Liver (tissue), 3 donors: ENCODE measurements around the gene TLR3.

Experiments
- GABPA ChIP-seq, 2 donors: IDR thresholded peaks in 1 of 2; conservative IDR thresholded peaks in 1 of 2; 2 replicates each; pipeline ENCODE4 v1.6.1; 2016; ENCODE audit warnings: antibody characterized with exemption in 2 of 2, mild to moderate bottlenecking in 1 of 2, moderate library complexity in 1 of 2
- JUND ChIP-seq, 2 donors: IDR thresholded peaks; 2 replicates each; pipeline ENCODE4 v1.6.1; 2016; ENCODE audit warnings: antibody characterized with exemption in 2 of 2
- NR2F2 ChIP-seq: IDR thresholded peaks from 2 replicates; pipeline ENCODE4 v1.6.1; 2016; ENCODE audit warnings: antibody characterized with exemption
- RAD21 ChIP-seq, 2 donors: IDR thresholded peaks; 2 replicates each; pipeline ENCODE4 v1.6.1; 2016; ENCODE audit warnings: antibody characterized with exemption in 2 of 2, mild to moderate bottlenecking in 2 of 2
- TAF1 ChIP-seq: conservative IDR thresholded peaks from 2 replicates; pipeline ENCODE4 v1.6.1; 2016; ENCODE audit warnings: antibody characterized with exemption, mild to moderate bottlenecking
- YY1 ChIP-seq: IDR thresholded peaks from 2 replicates; pipeline ENCODE4 v1.6.1; 2016; ENCODE audit warnings: antibody characterized with exemption, mild to moderate bottlenecking
- TF ChIP-seq, protein P1 (sequence below): fragments of 150-350 bp; IDR thresholded peaks from 2 replicates; pipeline ENCODE4 v1.5.1; 2017; ENCODE audit warnings: improper control_type of control experiment, low read depth, low read length; ENCODE audit not compliant: missing input control
- TF ChIP-seq, protein P2 (sequence below): IDR thresholded peaks from 2 replicates; pipeline ENCODE4 v1.6.1; 2016; ENCODE audit warnings: antibody characterized with exemption
- TF ChIP-seq, protein P3 (sequence below): IDR thresholded peaks from 2 replicates; pipeline ENCODE4 v1.6.1; 2016; ENCODE audit warnings: antibody characterized with exemption
- TF ChIP-seq, protein P4 (sequence below): IDR thresholded peaks from 2 replicates; pipeline ENCODE4 v1.6.1; 2016; ENCODE audit warnings: antibody characterized with exemption
- TF ChIP-seq, protein P5 (sequence below): IDR thresholded peaks from 2 replicates; pipeline ENCODE4 v1.6.1; 2016; ENCODE audit warnings: antibody characterized with exemption, mild to moderate bottlenecking
- donor health status: healthy.
- donor health status: healthy.

DNA sequence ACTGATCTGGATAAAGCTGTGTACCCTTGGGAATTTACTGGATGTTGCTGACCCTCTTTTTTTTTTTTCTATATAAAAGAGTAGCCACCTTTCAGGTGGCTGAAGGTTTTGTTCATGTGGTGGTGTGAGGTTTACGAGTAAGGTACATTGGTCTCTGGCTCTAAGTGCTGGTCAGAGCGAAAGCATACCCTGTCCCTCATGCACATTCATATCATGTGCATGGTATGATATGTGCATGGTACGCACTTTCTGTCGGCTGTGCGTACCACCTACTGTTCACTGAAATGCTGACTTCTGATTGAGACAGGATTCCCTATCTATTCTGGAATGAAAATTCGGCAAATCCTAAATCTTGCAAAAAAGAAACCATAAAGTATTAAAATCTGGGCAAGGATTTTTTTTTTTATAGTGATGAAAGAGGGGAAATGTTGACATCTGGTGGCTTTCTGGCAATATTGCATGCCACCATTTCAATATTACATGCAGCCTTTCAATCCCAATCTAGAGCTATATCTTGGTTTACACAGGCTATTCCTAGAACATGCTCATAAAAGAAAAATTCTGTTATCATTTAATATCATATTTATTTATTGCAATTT lies 68.3 kb downstream of the TLR3 start:
- TF ChIP-seq, protein P1, sequence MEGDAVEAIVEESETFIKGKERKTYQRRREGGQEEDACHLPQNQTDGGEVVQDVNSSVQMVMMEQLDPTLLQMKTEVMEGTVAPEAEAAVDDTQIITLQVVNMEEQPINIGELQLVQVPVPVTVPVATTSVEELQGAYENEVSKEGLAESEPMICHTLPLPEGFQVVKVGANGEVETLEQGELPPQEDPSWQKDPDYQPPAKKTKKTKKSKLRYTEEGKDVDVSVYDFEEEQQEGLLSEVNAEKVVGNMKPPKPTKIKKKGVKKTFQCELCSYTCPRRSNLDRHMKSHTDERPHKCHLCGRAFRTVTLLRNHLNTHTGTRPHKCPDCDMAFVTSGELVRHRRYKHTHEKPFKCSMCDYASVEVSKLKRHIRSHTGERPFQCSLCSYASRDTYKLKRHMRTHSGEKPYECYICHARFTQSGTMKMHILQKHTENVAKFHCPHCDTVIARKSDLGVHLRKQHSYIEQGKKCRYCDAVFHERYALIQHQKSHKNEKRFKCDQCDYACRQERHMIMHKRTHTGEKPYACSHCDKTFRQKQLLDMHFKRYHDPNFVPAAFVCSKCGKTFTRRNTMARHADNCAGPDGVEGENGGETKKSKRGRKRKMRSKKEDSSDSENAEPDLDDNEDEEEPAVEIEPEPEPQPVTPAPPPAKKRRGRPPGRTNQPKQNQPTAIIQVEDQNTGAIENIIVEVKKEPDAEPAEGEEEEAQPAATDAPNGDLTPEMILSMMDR, result peak; percentile 87
- TF ChIP-seq, protein P2, sequence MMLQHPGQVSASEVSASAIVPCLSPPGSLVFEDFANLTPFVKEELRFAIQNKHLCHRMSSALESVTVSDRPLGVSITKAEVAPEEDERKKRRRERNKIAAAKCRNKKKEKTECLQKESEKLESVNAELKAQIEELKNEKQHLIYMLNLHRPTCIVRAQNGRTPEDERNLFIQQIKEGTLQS, result no peak
- TF ChIP-seq RAD21 (IDR thresholded peaks at IDR 0.05) (peak; percentile 83 to 85), JUND (IDR thresholded peaks at IDR 0.05) (no peak), TAF1 (no peak), GABPA (IDR thresholded peaks at IDR 0.05 in 1 of 2, conservative IDR thresholded peaks at IDR 0.05 in 1 of 2) (no peak), YY1 (no peak), NR2F2 (no peak)
- TF ChIP-seq, protein P3, sequence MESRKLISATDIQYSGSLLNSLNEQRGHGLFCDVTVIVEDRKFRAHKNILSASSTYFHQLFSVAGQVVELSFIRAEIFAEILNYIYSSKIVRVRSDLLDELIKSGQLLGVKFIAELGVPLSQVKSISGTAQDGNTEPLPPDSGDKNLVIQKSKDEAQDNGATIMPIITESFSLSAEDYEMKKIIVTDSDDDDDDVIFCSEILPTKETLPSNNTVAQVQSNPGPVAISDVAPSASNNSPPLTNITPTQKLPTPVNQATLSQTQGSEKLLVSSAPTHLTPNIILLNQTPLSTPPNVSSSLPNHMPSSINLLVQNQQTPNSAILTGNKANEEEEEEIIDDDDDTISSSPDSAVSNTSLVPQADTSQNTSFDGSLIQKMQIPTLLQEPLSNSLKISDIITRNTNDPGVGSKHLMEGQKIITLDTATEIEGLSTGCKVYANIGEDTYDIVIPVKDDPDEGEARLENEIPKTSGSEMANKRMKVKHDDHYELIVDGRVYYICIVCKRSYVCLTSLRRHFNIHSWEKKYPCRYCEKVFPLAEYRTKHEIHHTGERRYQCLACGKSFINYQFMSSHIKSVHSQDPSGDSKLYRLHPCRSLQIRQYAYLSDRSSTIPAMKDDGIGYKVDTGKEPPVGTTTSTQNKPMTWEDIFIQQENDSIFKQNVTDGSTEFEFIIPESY, result no peak
- TF ChIP-seq, protein P4, sequence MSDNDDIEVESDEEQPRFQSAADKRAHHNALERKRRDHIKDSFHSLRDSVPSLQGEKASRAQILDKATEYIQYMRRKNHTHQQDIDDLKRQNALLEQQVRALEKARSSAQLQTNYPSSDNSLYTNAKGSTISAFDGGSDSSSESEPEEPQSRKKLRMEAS, result no peak
- TF ChIP-seq, protein P5, sequence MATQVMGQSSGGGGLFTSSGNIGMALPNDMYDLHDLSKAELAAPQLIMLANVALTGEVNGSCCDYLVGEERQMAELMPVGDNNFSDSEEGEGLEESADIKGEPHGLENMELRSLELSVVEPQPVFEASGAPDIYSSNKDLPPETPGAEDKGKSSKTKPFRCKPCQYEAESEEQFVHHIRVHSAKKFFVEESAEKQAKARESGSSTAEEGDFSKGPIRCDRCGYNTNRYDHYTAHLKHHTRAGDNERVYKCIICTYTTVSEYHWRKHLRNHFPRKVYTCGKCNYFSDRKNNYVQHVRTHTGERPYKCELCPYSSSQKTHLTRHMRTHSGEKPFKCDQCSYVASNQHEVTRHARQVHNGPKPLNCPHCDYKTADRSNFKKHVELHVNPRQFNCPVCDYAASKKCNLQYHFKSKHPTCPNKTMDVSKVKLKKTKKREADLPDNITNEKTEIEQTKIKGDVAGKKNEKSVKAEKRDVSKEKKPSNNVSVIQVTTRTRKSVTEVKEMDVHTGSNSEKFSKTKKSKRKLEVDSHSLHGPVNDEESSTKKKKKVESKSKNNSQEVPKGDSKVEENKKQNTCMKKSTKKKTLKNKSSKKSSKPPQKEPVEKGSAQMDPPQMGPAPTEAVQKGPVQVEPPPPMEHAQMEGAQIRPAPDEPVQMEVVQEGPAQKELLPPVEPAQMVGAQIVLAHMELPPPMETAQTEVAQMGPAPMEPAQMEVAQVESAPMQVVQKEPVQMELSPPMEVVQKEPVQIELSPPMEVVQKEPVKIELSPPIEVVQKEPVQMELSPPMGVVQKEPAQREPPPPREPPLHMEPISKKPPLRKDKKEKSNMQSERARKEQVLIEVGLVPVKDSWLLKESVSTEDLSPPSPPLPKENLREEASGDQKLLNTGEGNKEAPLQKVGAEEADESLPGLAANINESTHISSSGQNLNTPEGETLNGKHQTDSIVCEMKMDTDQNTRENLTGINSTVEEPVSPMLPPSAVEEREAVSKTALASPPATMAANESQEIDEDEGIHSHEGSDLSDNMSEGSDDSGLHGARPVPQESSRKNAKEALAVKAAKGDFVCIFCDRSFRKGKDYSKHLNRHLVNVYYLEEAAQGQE, result no peak
